Body of pancreas (tissue), 4 donors: ENCODE data around the gene NECTIN3.

ENCODE experiments used
- POLR2A ChIP-seq, 3 donors: fragments of 450-650 bp; IDR thresholded peaks; one replicate each; pipeline ENCODE4 v1.6.1; 2016; ENCODE audit warnings: antibody characterized with exemption in 3 of 3, mild to moderate bottlenecking in 2 of 3
- TF ChIP-seq, protein P1 (sequence below), 7 experiments: fragments of 450-650 bp in 4 of 7; fragments of 200-600 bp in 3 of 7; sonication (generic) in 3 of 7; IDR thresholded peaks; one replicate each; pipeline ENCODE4 v1.5.1; 2016 to 2019; ENCODE audit warnings: antibody characterized with exemption in 7 of 7

DNA sequence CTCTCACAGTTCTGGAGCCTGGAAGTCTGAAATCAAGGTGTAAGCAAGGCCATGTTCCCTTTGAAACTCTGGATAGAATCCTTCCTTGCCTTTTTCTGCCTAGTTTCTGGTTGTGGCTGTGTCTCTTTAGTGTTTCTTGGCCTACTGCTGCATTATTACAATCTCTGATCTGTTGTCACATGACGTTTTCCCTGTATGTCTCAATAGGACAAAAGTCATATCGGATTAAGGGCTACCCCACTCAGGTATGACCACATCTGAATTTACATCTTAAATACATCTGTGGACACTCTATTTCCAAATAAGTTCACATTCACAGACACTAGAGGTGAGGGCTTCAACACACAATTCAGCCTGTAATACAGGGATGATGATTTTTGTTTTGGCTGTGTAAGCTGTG, 13.3 kb downstream of the NECTIN3 start:
- TF ChIP-seq, protein P1, sequence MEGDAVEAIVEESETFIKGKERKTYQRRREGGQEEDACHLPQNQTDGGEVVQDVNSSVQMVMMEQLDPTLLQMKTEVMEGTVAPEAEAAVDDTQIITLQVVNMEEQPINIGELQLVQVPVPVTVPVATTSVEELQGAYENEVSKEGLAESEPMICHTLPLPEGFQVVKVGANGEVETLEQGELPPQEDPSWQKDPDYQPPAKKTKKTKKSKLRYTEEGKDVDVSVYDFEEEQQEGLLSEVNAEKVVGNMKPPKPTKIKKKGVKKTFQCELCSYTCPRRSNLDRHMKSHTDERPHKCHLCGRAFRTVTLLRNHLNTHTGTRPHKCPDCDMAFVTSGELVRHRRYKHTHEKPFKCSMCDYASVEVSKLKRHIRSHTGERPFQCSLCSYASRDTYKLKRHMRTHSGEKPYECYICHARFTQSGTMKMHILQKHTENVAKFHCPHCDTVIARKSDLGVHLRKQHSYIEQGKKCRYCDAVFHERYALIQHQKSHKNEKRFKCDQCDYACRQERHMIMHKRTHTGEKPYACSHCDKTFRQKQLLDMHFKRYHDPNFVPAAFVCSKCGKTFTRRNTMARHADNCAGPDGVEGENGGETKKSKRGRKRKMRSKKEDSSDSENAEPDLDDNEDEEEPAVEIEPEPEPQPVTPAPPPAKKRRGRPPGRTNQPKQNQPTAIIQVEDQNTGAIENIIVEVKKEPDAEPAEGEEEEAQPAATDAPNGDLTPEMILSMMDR (IDR thresholded peaks at IDR 0.05): no peak
- TF ChIP-seq POLR2A (IDR thresholded peaks at IDR 0.05): no peak
